Endometrial microvascular endothelial cells (primary cell): ENCODE results near the gene CDC42EP2. TPM values are rescaled to one million over a fixed set of nuclear protein-coding genes. Genes with fewer than 3 reads are reported as not detected.

ENCODE experiments used
- in situ Hi-C: cut with HindIII; loops from 2 replicates; pipeline ENCODE4 v1.10.0; 2017; ENCODE audit warnings: low sequenced_read_pairs, low pct_unique_long_range_greater_than_20kb; ENCODE audit errors: inconsistent ontology term
- total RNA-seq: library from RNA; depleted of rRNA; stranded (reverse); fragments of >200 nt; gene quantifications from one replicate; pipeline ENCODE4 v1.2.3, GENCODE V29; 2015; ENCODE audit errors: inconsistent ontology term

The CDC42EP2 gene, protein sequence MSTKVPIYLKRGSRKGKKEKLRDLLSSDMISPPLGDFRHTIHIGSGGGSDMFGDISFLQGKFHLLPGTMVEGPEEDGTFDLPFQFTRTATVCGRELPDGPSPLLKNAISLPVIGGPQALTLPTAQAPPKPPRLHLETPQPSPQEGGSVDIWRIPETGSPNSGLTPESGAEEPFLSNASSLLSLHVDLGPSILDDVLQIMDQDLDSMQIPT
- total RNA-seq = 41.4 TPM

DNA sequence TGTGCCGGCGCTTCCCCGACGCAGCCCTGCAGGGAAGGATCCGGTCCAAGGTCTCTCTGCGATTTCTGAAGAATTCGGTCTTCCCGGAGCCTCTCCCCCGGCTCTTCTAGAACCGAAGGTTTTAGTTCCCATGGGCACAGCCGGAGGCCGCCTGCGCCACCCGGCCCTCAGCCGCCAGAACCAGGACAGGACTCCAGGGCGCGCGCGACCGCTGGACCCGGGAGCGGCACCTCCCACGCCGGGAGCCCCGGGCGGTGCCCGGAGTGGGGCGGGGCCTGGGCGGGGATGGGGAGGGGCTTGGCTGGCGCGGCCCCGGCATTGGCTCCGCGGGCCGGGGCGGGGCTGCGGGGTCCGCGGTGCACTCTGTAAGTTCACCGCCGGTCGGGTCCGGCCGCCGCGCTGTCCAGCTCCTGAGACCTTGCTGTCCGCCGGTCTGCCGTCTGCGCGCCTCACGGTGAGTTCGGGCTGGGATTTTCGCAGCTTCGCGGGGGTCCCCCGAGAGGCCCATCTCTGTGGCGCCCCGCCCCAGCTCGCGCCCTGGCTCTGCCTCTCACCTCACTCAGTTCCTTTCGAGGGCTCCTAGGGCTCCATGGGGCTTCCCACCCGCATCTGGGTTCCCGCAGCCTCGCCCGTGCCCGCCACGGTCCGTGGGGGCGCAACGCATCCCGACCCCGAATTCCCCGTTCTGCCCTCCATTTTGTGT, at the start of gene CDC42EP2:
CDC42EP2 (plus strand) TSS at position 366 of the 703 bp plus-strand sequence. CDS start 6,033 bp downstream, outside the sequence.
- in situ Hi-C loops = no loop called here

DNA sequence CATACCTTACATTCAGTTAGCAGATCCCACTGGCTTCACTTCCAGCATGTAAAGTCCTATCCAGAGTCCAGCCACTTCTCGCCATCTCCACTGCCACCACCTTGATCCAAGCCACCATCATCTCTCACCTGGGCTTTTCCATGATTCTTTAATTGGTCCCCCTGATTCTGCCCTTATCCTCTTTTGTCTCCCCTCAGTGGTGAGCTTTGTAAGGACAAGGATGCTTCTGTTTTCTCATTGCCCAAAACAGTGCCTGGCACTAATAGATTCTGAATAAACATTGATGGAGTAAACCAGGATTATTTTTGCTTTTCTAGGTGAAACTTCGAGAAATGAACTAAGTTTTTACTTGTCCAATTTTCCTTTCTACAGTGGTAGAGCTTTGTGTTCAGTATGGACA, 48.5 kb upstream of the CDC42EP2 start:
- in situ Hi-C loops = no loop called here

DNA sequence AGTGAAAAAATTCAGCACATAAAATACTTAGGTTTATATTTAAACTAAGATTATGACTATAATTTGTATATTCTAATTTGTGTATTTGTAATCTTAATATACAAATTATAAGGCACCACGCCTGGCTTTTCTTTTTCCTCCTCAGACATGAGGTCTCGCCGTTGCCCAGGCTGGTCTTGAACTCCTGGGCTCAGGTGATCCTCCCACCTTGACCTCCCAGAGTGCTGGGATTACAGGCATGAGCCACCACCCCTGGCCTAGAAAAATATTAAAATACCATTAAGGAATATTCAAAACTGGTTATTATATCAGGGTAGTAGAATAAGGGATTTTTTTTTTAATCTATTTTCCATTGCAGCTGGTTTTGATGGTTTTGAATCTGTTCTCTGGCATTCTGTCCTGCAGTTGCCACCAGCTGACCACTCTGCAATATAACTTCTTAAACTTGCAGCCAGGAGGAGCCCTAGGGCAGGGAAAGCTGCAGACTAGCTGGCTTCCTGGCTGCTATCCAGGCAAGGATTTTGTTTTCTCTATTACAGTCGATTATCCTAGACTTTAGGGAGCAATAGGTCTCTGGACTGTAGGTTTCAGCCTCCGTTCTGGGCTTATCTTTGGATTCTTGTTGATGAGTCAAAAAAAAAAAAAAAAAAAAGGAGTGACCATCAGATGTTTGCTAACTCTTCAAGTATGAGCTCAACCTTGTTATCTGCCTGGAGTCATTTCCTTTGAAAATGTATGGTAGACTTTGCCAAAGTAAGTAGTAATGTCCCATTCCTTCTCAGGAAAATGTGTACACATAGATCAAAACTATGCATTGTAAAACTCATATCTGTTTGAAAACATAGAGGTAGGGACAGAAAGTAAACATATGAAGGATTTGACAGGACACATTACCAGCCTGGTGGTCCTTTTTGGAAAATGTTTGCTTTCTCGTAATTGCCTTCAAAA, 39.7 kb upstream of the CDC42EP2 start:
- in situ Hi-C loops = no loop called here

DNA sequence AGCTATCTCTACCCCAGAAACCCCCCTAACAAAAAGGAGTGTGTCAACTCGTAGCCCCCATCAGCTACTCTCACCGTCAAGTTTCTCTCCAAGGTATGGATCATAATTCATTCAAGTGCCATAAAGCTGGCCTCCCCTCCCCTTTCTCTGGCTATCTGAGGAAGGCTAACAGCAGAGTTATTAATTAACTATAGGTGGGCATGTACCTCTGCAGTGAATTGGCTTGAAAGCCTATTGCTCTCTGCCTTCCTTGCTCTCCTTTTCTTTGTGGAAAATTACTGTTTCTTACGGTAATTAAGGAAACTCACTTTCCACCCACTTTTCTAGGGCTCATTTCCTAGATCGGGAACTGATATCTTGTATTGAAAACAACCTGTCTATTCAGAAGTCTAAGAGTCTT, 38.8 kb upstream of the CDC42EP2 start:
- in situ Hi-C loops = no loop called here

DNA sequence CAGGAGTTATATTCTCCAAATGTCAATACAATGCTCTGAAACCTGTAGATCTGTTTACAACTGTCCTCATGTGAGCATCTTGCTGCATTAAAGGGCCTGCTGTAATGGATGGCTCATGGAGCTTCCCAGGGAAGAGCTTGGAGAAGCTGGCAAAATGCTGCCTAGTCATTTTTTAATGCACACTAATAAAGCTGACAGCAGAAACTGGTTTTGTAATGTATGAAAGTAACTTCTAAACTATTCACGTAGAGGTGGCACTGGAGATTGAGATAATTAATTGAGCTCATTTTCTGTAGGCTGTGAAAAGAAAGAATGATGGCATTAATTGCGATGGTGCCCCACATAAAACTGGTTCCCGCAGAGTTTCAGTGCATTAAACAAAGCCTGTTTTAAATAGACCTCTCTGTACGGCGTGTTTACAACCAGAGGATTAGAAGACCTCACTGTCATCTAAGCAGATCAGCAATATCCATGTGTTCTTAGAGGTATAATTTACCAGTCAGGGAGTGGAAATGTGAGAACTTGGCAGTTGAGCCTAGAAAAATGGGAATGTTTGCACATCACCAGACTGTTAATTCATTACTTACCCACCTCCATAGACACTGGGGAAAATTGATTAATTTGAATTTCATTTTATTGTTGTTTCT, 36.9 kb upstream of the CDC42EP2 start:
- in situ Hi-C loops = no loop called here

DNA sequence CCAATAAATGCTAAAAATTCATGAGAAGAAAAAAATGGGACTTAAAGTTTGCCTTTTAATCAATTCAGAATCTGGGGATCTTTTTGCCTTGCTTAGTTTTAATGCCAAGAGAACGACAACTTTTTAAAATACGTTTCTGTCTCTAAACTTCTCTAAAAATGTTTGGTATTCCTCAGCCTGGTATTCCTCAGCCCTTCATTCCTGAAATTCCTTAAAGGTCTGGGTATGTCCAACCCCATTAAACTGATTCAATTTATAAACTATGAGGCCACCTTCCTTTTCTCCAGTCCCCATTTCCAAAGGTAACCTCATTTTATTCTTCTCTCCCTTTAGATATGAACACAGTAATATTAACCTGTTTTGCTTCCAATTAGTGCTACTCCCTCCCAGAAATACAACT, 36.3 kb upstream of the CDC42EP2 start:
- in situ Hi-C loops = no loop called here

DNA sequence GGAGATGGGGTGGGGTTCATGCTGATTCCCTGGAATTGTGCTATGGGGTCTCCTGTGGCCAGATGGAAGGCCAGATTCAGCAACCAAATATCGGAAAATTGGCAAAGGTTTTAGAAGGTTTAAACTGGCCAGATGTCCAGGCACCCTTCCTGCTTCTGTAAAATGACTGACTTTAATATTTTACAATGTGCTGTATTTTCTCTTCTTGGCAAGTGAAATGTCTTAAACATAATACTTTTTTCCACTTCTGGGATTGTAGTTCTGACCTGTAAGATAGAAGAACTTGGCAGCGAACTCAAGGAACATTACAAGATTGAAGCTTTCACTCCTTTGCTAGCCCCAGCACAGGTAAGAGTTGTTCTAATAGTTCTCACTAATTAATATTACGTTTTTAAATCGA, 35.4 kb upstream of the CDC42EP2 start:
- in situ Hi-C loops = no loop called here

DNA sequence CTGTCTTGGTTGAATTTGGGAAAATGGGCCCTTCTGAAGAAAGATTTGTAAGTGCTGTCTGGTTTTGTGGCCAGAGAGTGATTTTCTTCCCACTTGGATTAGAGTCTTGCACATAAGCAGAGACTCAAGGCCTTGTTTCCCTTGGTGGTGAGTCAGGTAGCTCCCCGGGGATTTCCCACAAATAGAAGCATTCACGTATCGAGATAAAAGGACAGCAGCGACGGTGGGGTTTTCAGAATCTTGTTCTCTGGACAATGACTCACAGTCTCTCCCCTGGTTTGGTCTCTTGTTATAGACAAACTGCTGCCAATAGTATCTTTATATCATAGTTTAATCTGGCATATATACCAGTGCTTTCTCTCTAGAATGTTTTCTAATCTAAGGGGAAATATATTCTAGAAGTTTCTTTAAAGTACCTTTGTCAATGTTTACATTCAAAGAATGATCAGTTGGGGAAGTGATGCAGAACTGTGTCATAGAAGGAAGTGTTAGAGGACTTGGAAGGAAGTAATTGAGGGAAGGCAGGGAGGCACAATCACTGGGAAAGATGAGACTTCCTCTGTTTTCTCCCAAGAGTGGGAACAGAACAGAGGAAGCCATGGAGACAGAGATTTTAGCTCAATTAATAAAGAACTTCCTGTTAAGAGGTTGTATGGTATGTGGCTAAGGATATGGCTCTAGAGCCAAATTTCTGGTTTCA, 34.8 kb upstream of the CDC42EP2 start:
- in situ Hi-C loops = no loop called here

DNA sequence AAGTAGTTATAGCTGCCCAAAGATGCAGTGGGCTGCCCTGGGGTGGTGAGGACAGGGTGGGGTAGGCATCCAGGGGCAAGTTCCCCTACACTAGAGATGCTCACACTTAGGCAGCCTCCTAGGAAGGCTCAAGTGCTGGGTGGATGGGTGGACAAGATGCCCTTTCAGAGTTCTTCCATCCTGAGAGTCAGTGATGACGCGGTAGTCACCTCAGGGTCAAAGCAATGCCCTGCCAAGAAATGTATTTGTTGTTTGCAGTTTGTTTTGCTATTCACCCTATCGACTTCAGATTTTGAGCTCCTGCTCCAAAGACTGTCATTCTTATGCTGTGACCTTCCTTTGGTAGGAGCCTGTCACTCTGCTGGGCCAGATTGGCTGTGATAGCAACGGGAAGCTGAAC, 34.0 kb upstream of the CDC42EP2 start:
- in situ Hi-C loops = no loop called here

DNA sequence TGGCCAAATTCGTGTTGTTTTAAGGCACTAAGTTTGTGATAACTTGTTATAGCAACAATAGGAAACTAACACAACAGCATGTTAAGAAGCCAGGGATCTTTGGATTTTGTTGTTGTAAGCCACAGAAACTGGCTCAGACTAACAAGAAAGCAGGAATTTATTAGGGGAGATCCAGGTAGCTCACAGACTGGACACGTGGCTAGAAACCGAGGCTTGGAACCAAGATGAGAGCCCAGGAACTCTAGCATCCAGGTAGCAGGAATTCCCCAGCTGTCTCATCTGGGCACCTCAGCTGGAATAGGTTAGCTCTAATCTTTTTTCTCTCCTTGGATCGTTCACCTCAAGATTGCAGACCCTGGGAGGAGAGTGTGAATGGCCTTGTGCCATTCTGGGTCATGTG, 28.0 kb upstream of the CDC42EP2 start:
- in situ Hi-C loops = no loop called here

DNA sequence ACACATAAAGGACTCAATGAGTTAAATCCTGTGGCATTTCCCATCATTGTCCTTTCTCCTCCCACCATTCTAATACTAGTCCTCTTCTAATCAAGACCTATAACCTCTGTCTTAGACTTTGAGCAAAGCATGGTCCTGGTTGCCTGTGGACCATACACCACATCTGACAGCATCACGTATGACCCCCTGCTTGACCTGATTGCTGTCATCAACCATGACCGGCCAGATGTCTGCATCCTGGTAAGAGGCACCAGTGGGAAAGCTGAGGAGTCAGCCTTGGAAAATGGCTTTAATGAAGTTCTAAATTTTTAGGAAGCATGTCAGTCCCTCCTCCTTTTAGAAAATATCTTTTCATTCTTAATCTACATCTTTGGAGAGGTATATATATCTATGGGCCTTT, 27.1 kb upstream of the CDC42EP2 start:
- in situ Hi-C loops = no loop called here

DNA sequence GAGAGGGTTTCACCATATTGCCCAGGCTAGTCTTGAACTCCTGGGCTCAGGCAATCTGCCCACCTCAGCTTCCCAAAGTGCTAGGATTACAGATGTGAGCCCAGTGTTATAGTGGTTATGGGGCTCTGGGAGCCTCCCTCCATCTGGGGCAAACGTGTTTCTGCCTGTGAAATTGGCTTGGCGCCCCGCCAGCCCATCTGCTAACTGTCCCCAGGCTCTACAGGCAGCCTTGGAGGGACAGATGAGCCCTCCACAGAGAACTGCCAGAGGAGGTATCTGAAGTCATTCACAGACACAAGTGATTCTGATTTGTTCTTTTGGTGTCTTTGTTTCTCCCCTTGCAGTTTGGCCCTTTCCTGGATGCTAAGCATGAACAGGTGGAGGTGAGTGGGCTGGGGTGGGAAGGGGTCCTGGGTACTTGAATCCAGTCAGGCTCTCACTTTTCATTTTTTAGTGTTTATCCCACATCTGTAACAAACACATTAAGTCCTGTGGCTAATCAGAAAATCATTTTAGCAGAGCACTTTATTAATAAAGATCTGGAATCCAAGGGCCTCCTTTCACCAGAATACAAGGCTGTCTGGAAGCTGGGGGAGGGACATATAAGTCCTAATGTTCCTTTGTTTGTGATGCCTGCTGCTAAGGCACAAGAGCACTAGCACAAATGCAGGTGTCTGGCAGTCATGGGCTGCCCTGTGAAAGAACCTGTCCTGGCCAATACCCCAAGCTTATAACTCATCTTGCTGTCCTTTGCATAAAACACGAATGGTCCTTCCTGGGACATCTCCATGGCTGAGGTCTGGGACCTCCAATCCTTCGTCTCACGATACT, 25.7 kb upstream of the CDC42EP2 start:
- in situ Hi-C loops = no loop called here

DNA sequence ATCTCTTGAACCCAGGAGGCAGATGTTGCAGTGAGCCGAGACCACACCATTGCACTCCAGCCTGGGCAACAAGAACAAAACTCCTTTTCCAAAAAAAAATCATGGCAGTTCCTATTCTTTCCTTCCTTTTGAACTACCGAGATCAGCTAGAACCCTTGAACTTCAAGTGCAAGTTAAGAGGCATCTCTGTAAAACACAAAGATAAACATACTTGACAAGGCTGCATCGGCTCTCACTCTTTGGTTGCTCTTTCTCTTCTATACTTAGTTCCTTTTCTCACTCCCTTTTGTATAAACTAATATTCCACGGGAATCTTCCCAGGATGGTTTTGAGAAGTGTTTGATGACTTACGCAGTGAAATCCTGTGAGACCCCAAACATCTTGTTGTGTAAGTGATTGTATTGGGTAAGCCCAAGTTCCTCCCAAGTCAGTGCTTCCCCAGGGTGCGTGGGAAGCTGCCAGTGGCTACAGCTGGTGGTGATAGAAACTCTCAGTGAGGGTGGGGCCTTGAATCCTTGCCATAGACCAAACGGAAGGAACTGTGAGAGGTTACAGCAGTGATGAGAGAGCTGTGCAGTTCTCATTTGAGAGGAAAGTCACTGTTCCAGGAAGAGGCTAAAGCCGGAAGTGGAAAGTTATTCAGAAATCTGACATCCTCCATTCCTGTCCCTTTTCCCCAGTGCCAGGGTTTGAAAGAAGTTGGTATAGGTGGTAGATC, 24.1 kb upstream of the CDC42EP2 start:
- in situ Hi-C loops = no loop called here

DNA sequence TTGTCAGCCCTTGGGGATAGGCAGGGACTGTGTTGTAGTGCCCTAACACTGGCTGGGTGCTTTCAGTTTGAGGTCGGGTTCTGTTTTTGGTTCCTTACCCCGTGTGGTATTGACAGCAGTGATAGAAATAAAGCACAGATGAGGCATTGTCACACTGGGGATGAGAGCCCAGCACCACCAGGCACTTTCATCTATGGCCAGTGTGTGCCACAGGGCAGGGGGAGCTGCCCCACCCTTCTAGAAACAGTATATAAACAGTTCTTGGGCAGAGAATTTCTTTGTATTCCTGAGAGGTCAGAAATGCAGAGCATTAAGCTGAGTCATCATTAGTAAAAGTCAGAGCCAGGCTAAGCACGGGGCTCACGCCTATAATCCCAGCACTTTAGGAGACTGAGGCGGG, 23.1 kb upstream of the CDC42EP2 start:
- in situ Hi-C loops = no loop called here

DNA sequence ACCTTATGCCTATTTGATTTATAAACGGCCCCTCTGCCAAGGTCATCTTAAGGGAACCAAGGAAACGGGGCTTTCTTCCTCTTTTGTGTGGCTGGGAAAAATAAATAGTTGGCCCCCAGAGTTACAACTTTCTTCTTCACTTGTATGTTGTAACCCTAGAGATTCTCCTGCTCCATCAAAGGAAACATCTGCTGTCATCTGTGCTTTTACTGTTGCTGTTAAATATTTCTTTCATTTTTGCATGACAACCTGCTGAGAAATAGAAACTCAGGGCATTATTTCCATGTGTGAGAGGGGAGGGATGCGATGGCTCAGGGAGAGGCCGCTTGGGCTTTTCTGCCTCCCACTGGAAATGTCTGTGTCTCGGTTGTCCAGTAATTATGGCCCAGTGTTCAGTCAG, 21.8 kb upstream of the CDC42EP2 start:
- in situ Hi-C loops = no loop called here

DNA sequence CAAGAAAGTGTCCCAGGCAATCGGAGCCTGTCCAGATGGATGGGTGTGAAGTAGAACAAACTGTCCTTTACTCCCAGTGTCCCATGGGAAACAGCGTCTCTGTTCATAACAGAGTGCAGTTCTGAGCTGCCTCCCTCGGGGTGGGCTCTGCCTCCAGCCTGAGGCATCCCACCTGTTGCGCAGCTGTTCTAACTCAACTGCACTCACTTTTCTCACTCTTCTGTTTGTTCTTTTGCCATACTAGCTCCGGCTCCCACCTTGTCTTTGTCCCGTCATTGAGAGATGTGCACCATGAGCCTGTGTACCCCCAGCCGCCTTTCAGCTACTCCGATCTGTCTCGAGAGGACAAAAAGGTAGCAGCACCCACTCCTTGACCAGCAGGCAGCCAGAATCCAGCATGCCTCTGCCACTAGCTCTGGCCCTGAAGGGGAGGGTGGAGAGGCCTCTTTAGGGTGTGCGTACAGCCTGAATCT, 20.7 kb upstream of the CDC42EP2 start:
- in situ Hi-C loops = no loop called here

DNA sequence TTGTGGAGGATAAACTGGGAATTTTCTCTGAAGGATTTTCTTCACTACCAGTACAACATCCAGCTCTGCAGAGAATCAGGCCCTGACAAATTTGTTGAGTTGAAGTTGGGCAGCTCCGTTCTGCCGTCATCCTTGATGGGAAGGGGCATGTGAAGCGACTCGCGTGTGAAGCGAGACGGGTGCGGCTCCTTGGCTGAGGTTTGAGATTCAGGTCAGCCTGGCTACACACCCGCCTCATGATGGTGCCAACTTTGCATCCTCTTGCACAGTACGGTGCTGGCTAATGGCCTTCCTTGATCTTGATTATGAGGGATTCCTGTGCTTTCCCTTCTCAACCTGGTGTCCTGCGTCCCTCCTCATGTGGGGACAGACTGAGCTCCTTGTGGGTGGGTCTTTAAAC, 19.7 kb upstream of the CDC42EP2 start:
- in situ Hi-C loops = no loop called here
